CMK (cell line): ENCODE data around the gene HTN3.
A peak's percentile ranks its signal among the peaks of the same experiment; 100 is the strongest.
"Not testable (repeated sequence)": the region's sequence is repeated elsewhere in the genome, so short reads cannot be mapped to it uniquely, and the experiment has no call there.

ENCODE experiments used
- DNase-seq: peaks from one replicate; pipeline ENCODE4 v3.0.0-alpha.2; 2010; ENCODE audit warnings: low read depth

The HTN3 gene

DNA sequence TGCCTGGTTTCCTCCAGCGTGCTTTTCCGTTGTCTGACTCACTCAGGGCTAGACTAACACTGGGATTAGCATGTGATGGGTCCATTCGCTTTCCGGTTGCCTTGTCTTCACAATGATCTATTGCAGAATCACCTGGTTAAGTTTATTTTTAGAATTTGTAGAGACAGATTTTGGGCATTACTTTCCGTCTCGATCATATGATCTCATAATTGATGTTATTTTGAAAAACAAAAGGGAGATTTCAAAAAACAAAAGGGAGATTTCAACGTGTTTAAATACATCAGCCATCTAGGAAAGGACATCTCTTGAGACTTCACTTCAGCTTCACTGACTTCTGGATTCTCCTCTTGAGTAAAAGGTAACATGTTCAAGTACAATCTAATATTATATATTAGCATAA lies at the start of gene HTN3:
Gene HTN3 (plus strand): TSS at position 301 of the 400 bp plus-strand sequence. CDS start 2,282 bp downstream, outside the sequence.
- DNase-seq = not testable (repeated sequence)

GRCh38 chr4:69984030-69984443 lies 44.2 kb upstream of the HTN3 start:
- no peak for DNase-seq

DNA sequence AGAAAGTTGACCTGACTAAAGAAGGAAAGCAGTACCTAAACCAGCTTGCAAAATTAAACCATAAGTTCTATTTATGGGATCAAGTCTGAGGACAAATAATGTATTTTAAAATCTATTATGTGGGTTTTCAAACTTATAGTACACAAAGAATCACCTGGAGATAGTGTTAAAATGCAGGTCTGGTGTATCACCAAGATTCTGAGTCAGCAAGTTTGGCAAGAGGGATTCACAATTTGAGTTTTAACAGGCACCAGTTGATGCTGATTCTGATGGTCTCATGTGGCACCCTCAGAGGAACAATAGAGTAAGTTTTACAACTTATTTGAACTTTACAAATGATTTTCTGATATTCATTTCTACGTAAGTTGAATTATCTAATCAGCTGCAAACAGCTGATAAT lies 41.6 kb upstream of the HTN3 start:
- no peak for DNase-seq

DNA sequence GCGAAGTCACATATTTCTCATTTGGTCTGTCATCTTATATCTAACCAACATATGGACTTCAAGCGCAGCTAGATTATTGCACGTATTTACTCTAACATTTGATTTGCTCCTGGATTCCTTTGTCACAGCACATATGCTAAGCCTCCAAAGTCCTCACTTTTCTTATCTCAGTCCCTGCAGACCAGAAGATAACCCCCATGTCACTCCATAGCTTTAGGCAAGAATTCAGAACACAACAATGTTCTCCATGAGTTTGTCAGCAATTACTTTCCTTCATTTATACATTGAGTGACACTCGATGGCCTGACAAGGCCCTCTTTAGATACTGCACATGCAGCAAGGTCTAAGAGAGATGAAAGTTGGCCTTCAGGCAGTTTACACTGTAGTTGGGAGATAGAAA lies 37.2 kb upstream of the HTN3 start:
- no peak for DNase-seq

DNA sequence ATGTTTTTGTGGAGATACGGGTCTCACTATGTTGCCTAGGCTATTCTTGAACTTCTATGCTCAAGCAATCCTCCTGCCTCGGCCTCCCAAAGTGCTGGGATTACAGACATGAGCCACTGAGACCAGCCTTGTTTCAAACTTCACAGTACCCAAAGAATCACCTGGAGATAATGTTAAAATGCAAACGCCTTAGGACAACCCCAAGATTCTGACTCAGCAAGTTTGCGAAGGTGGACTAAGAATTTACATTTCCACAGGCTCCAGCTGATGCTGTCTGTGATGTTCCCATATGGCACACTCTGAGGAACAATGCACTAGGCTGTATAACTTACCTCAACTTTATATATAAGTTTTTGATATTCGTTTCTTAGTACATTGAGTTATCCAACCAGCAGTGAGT lies 33.5 kb upstream of the HTN3 start:
- DNase-seq = no peak

- DNase-seq = no peak
These were observed 32.7 kb upstream of the HTN3 start, which contains the start of gene STATH for GRCh38 chr4:69995526-69996016. Gene STATH (plus strand): TSS chr4:69995966. CDS start chr4:69998438, 2,472 bp downstream.

DNA sequence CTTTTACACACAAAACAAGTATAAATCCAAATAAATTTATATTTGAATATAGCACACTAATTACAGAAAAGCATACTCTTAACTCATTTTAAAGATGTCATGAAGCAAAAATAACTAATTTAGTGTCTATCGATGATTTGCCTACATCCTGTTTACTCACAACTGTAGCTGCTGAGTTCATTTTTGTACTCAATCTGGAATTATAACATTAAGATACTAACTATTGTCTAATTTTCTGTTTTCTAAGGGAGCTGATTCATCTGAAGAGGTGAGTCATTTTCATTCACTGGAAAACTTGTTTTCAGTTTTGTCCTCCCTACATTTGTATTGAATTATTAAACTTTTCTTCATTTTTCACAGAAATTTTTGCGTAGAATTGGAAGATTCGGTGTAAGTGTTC lies 28.8 kb upstream of the HTN3 start:
- no peak for DNase-seq

- DNase-seq = peak; percentile 29
These were observed 27.5 kb upstream of the HTN3 start for GRCh38 chr4:70000711-70001110.

- DNase-seq = no peak
These were observed 25.8 kb upstream of the HTN3 start for GRCh38 chr4:70002507-70002906.

DNA sequence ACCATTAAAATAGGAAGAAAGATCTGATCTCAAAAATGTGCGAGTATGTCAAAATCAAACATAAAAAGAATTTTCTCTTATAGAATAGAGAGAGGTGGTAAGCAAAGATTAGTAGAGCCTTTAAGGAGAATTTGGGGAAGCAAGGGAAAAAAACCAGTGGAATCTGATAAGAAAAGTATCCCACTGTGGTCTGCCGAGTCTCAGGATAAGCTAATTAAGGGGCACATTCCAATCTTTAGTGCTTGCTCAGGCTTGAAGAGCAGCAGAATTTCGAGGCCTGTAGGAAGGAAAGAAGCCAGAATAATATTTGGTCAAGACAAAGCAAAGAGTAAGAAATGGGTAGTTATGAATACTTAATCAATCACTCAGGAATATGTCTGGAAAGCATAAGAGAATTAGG lies 19.5 kb upstream of the HTN3 start:
- DNase-seq = no peak

DNA sequence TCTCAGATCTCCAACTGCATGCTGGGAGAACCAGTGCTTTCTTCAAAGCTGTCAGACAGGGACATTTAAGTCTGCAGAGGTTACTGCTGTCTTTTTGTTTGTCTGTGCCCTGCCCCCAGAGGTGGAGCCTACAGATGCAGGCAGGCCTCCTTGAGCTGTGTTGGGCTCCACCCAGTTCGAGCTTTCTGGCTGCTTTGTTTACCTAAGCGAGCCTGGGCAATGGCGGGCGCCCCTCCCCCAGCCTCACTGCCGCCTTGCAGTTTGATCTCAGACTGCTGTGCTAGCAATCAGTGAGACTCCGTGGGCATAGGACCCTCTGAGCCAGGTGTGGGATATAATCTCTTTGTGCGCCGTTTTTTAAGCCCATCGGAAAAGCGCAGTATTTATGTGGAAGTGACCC lies 9.3 kb upstream of the HTN3 start:
- not testable (repeated sequence) for DNase-seq

- no peak for DNase-seq
These were observed 5.0 kb upstream of the HTN3 start for GRCh38 chr4:70023218-70023617.

DNA sequence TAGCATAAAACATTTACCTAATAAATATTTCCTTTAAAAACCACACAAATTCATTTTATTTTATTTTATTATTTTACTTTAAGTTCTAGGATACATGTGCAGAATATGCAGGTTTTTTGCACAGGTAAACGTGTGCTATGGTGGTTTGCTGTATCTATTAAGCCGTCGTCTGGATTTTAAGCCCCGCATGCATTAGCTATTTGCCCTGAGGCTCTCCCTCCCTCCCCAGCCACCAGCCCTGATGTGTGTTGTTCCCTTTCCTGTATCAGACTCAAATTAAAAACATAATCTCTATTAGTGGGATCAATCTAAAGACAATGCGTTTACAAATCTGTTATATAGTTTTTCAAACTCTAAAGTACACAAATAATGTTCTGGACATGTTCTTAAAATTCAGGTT lies 1.2 kb upstream of the HTN3 start:
- DNase-seq = no peak

DNA sequence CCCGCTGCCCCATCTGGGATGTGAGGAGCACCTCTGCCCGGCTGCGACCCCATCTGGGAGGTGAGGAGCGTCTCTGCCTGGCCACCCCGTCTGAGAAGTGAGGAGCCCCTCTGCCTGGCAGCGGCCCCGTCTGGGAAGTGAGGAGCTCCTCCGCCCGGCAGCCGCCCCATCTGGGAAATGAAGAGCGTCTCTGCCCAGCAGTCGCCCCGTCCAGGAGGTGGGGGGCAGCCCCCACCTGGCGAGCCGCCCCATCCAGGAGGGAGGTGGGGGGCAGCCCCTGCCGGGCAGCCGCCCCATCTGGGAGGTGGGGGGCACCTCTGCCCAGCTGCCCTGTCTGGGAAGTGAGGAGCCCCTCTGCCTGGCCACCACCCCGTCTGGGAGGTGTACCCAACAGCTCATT lies 9.3 kb downstream of the HTN3 start:
- DNase-seq = not testable (repeated sequence)

DNA sequence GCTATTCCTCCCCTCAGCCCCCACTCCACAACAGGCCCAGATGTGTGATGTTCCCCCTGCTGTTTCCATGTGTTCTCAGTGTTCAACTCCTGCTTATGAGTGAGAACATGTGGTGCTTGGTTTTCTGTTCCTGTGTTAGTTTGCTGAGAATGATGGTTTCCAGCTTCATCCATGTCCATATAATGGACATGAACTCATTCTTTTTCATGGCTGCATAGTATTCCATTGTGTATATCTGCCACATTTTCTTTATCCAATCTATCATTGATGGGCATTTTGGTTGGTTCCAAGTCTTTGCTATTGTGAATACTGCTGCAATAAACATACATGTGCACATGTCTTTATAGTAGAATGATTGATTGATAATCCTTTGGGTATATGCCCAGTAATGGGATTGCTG lies 11.7 kb downstream of the HTN3 start:
- DNase-seq = not testable (repeated sequence)

GRCh38 chr4:70041652-70042286 lies 13.5 kb downstream of the HTN3 start:
- no peak for DNase-seq

DNA sequence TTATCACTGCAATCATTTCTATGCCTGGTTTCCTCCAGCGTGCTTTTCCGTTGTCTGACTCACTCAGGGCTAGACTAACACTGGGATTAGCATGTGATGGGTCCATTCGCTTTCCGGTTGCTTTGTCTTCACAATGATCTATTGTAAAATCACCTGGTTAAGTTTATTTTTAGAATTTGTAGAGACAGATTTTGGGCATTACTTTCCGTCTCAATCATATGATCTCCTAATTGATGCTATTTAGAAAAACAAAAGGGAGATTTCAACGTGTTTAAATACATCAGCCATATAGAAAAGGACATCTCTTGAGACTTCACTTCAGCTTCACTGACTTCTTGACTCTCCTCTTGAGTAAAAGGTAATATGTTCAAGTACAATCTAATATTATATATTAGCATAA lies 21.9 kb downstream of the HTN3 start, which contains the start of gene HTN1:
Gene HTN1 (plus strand): TSS at position 301 of the 400 bp plus-strand sequence. CDS start 2,639 bp downstream, outside the sequence.
- DNase-seq = not testable (repeated sequence)

DNA sequence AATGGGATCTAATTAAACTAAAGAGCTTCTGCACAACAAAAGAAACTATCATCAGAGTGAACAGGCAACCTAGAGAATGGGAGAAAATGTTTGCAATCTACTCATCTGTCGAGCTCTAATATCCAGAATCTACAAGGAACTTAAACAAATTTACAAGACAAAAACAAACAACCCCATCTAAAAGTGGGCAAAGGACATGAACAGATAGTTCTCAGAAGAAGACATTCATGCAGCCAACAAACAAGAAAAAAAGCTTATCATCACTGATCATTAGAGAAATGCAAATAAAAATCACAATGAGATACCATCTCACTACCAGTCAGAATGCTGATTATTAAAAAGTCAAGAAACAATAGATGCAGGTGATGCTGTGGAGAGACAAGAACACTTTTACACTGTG lies 28.3 kb downstream of the HTN3 start:
- DNase-seq = not testable (repeated sequence)

- DNase-seq = no peak
These were observed 29.4 kb downstream of the HTN3 start for GRCh38 chr4:70057651-70058050.

DNA sequence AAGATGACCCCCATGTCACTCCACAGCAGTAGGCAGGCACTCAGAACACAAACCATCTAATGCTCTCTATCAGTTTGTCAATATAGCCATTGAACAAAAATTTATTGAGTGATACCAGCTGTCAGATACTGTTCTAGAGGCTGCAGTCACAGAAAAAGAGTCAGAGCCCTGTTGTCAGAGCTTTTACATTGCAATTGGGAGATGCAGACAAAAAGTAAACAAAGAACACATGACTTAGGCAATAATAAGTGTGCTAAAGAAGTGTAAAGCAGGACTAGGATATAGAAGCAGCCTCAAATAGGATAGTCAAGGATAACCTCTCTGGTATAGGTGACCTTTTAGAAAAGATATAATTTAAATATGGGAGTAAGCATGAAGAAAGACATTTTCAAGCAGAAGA lies 30.9 kb downstream of the HTN3 start:
- no peak for DNase-seq

GRCh38 chr4:70062000-70062399 lies 33.7 kb downstream of the HTN3 start:
- no peak for DNase-seq

DNA sequence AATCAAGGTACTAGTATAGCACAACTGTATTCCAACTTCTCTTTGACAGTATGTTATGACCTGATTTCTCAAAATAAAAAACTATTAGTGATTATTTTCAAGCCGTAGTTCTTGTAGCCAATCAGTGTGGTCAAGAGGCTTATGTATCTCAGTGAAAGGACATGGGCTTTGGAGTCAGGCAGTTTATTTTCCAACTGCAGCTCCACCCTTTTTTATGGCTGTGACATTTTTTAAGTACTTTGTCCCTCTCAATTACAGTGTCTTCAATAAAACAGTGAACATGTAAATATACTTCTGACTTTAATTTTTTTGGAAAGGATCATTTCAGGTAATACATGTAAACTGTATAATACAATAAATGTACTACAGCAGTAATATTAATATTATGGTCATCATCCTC lies 51.9 kb downstream of the HTN3 start:
- DNase-seq = no peak
